Esophagus muscularis mucosa (tissue), 4 donors: Measurements from ENCODE around the gene CSAD. TPM values are rescaled to one million over a fixed set of nuclear protein-coding genes. Genes with fewer than 3 reads are reported as not detected.

Experiments used
- DNase-seq: peaks from one replicate; pipeline ENCODE4 v3.0.0-alpha.2; 2017; ENCODE audit errors: extremely low spot score
- H3K27ac ChIP-seq, 4 donors: fragments of 200-600 bp; sonication (generic); replicated peaks in 1 of 4; 1 replicate in 3 of 4; 2 replicates in 1 of 4; pipeline ENCODE4 v1.5.1; 2016 to 2019; ENCODE audit warnings: mild to moderate bottlenecking in 1 of 4
- H3K27me3 ChIP-seq, 4 donors: fragments of 200-600 bp; sonication (generic); one replicate each; pipeline versions ENCODE4 v1.5.1 to v1.6.0; 2016 to 2019
- H3K36me3 ChIP-seq, 4 donors: fragments of 200-600 bp; sonication (generic); one replicate each; pipeline ENCODE4 v1.5.1; 2016 to 2019
- H3K4me1 ChIP-seq, 4 donors: fragments of 200-600 bp; sonication (generic); one replicate each; pipeline ENCODE4 v1.5.1; 2016 to 2019
- H3K4me3 ChIP-seq, 4 donors: fragments of 200-600 bp; sonication (generic); 1 replicate in 2 of 4; 2 replicates in 2 of 4; pipeline ENCODE4 v1.5.1; 2016 to 2019; ENCODE audit warnings: mild to moderate bottlenecking in 4 of 4, moderate library complexity in 1 of 4
- H3K9me3 ChIP-seq, 4 donors: fragments of 200-600 bp; sonication (generic); 1 replicate in 3 of 4; 2 replicates in 1 of 4; pipeline ENCODE4 v1.5.1; 2016 to 2019
- CTCF ChIP-seq, 3 experiments: fragments of 200-600 bp in 2 of 3; fragments of 450-650 bp in 1 of 3; sonication (generic) in 2 of 3; IDR thresholded peaks; one replicate each; pipeline ENCODE4 v1.5.1; 2017 to 2019; ENCODE audit warnings: antibody characterized with exemption in 3 of 3, mild to moderate bottlenecking in 2 of 3, moderate library complexity in 1 of 3
- EP300 ChIP-seq: sonication (generic); formaldehyde crosslinking; IDR thresholded peaks from one replicate; pipeline ENCODE4 v1.6.1; 2017; ENCODE audit warnings: antibody characterized with exemption
- POLR2A ChIP-seq: fragments of 450-650 bp; IDR thresholded peaks from one replicate; pipeline ENCODE4 v1.6.1; 2017; ENCODE audit warnings: antibody characterized with exemption, moderate library complexity, mild to moderate bottlenecking, low read depth
- POLR2AphosphoS5 ChIP-seq, 2 donors: sonication (generic); formaldehyde crosslinking; IDR thresholded peaks; one replicate each; pipeline ENCODE4 v1.6.1; 2017; ENCODE audit warnings: antibody characterized with exemption in 2 of 2
- WGBS: methylation state at CpG from one replicate; pipeline ENCODE4 v1.1.5; 2018; 5-methylcytosine and 5-hydroxymethylcytosine counted together
- intact Hi-C: fragments of 100-400 bp; cut with DNase I; formaldehyde crosslinking; loops from one replicate; pipeline ENCODE4 v1.15.1; 2023
- total RNA-seq, 4 donors: library from RNA; depleted of rRNA; stranded (reverse); fragments of >200 nt; gene quantifications; one replicate each; pipeline versions ENCODE4 v1.1.0 to v1.2.1, GENCODE V29; 2016

Gene CSAD
- total RNA-seq, 4 donors from 2014 or later = 10.8 to 27.8 (median 15.0) TPM

- WGBS = 98% methylated on average over 7 of the region's 11 CpGs
- no peaks in the 10 kb centered on the region for H3K27me3 ChIP-seq
- H3K27ac ChIP-seq = peak overlapping the region in 1 of 4 donors; percentile 33
- peaks cover 38 to 79% (median 78%) of the 10 kb centered on the region in 4 donors for H3K4me1 ChIP-seq
- no peak for DNase-seq
- H3K4me3 ChIP-seq = no peak overlapping the region
- TF ChIP-seq POLR2AphosphoS5 (IDR thresholded peaks at IDR 0.05) (no peak), EP300 (no peak), CTCF (IDR thresholded peaks at IDR 0.05) (no peak), POLR2A (no peak)
- no peaks in the 10 kb centered on the region for H3K9me3 ChIP-seq
- H3K36me3 ChIP-seq = peaks cover 0 to 25% (median 6%) of the 10 kb centered on the region in 4 donors
- intact Hi-C loops = no loop called here
Observed at GRCh38 chr12:53227341-53227740, 46.6 kb upstream of the CSAD start.

- intact Hi-C loops = no loop called here
- H3K36me3 ChIP-seq = peaks cover 0 to 25% (median 6%) of the 10 kb centered on the region in 4 donors
- peaks cover 41 to 82% (median 80%) of the 10 kb centered on the region in 4 donors for H3K4me1 ChIP-seq
- H3K9me3 ChIP-seq = no peaks in the 10 kb centered on the region
- H3K27ac ChIP-seq = peak overlapping the region in 1 of 4 donors; percentile 33
- 93% methylated on average over 4 of the region's 4 CpGs for WGBS
- H3K27me3 ChIP-seq = no peaks in the 10 kb centered on the region
- no peak for DNase-seq
- no peak for TF ChIP-seq CTCF (IDR thresholded peaks at IDR 0.05)
- TF ChIP-seq POLR2AphosphoS5 (IDR thresholded peaks at IDR 0.05) = no peak
- TF ChIP-seq POLR2A = no peak
- no peak for TF ChIP-seq EP300
- H3K4me3 ChIP-seq = no peak overlapping the region
Observed at GRCh38 chr12:53226815-53227214, 46.1 kb upstream of the CSAD start.

GRCh38 chr12:53225635-53226424 lies 45.1 kb upstream of the CSAD start:
- DNase-seq = no peak
- Histone ChIP-seq H3K27me3 (no peaks in the 10 kb centered on the region), H3K27ac (peak overlapping the region; percentile 96 to 99 (median 98)), H3K4me3 (no peak overlapping the region), H3K36me3 (peaks cover 0 to 25% (median 6%) of the 10 kb centered on the region in 4 donors), H3K9me3 (no peaks in the 10 kb centered on the region), H3K4me1 (peaks cover 32 to 80% (median 78%) of the 10 kb centered on the region in 4 donors)
- intact Hi-C loops = no loop called here
- TF ChIP-seq POLR2A (no peak), EP300 (no peak), CTCF (IDR thresholded peaks at IDR 0.05) (no peak), POLR2AphosphoS5 (IDR thresholded peaks at IDR 0.05) (no peak)
- 83% methylated on average over 10 of the region's 10 CpGs for WGBS

- Histone ChIP-seq H3K27ac (peak overlapping the region; percentile 96 to 99 (median 98)), H3K9me3 (no peaks in the 10 kb centered on the region), H3K36me3 (peaks cover 0 to 25% (median 6%) of the 10 kb centered on the region in 4 donors), H3K4me3 (no peak overlapping the region), H3K27me3 (no peaks in the 10 kb centered on the region), H3K4me1 (peaks cover 32 to 80% (median 77%) of the 10 kb centered on the region in 4 donors)
- peak in 1 of 2 donors; percentile 16 for TF ChIP-seq POLR2AphosphoS5 (IDR thresholded peaks at IDR 0.05)
- no peak for TF ChIP-seq EP300
- 66% methylated on average over 10 of the region's 10 CpGs for WGBS
- intact Hi-C loops = no loop called here
- DNase-seq = no peak
Observed at GRCh38 chr12:53224897-53225634, 44.3 kb upstream of the CSAD start.
